Measurements from ENCODE around the gene SPOCK2. TPM values are rescaled to one million over a fixed set of nuclear protein-coding genes. Genes with fewer than 3 reads are reported as not detected.

Gene SPOCK2
- total and polyA plus RNA-seq, 2 donors (not counting 3 experiments of a cell fraction or from before 2014, with no cell fraction given): 0.40 to 1.1 TPM

DNA sequence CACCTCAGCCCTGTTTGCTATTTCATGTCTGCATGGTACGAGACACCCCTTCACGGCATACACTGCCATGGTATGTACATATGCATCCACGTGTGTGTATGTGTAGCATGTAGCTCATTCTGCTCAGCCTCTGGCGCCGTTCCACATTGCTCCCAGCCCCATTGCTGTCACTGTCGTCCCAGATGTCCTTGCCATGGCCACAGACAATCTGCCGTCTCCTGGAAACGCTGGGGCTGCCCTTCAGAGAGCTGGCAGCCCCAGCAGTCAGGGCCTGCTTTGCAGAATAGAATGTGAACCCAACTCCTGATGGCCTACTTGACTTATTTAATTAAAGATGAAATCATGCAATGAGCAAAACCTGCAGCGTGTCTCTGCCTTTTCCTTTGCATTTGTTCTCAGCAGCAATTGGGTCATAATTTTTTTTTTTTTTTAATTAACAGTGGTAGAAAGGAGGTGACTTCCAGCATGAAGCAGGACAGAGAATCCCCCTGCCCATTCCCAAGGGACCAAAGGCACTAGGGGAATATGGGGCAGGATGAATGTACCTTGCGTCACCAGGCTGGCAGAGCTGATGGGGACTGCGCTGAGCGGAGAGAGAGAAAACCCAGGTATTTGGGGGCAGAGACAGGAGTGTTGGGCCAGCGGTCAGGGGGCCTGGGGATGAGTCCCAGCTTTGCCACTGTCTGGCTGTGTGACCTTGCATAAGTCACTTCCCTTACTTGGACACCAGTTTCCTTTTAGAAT lies 75.0 kb downstream of the SPOCK2 start:
- Histone ChIP-seq H3K9me3 (replicated peaks; ENCODE audit: control insufficient read depth, insufficient read depth, low read length) (no peaks in the 10 kb centered on the region), H3K36me3 (ENCODE audit: control insufficient read depth in 2 of 2, extremely low read depth in 1 of 2, insufficient read depth in 2 of 2, low read length in 2 of 2) (no peaks in the 10 kb centered on the region), H3K4me3 (replicated peaks in 1 of 3; ENCODE audit: insufficient read depth in 1 of 3, low read depth in 1 of 3, low read length in 3 of 3) (no peak overlapping the region), H4K20me1 (replicated peaks; ENCODE audit: control insufficient read depth, extremely low read depth, insufficient read depth, low read length) (no peaks in the 10 kb centered on the region), H3K79me2 (ENCODE audit: control insufficient read depth, insufficient read depth, low read length) (no peaks in the 10 kb centered on the region), H3K9ac (replicated peaks; ENCODE audit: extremely low read depth, insufficient read depth, low read length) (no peak overlapping the region), H3K27me3 (ENCODE audit: control insufficient read depth in 2 of 2, insufficient read depth in 2 of 2, low read length in 2 of 2) (peaks cover 0 to 7% of the 10 kb centered on the region in 2 experiments), H3K4me1 (ENCODE audit: control insufficient read depth, extremely low read depth, insufficient read depth, low read length) (peaks cover 17% of the 10 kb centered on the region), H2AFZ (ENCODE audit: low read depth, low read length) (no peak overlapping the region), H3K4me2 (ENCODE audit: insufficient read depth, low read length) (no peak overlapping the region), H3K9me1 (replicated peaks; ENCODE audit: control insufficient read depth, extremely low read depth, insufficient read depth, low read length) (no peaks in the 10 kb centered on the region), H3K27ac (ENCODE audit: insufficient read depth, low read depth, low read length) (no peak overlapping the region)
- ChIA-PET CTCF (interaction anchor here (0.7 to 1.7 kb wide), 3 partner anchors 19 to 57 kb away, joined by 3 to 8 read pairs (median 3); no protein-coding TSS in a partner anchor), POLR2A (no interaction called here)
- no TSS peak for BruUV-seq (replicated peaks)
- dilution Hi-C loops (cut with MboI; ENCODE audit: extremely low pct_ligation_motif_present, low sequenced_read_pairs) (no loop called here), intact Hi-C loops (cut with micrococcal nuclease) (no loop called here)
- FAIRE-seq (no peak), DNase-seq (ENCODE audit: low read depth, low spot score) (no peak)
- no peak for TF ChIP-seq EZH2 (IDR thresholded peaks at IDR 0.05; ENCODE audit: borderline replicate concordance, low read depth, low read length, severe bottlenecking)
- TF ChIP-seq POLR2AphosphoS5 (IDR thresholded peaks at IDR 0.05; ENCODE audit: insufficient read depth, low read depth, low read length): no peak
- no peak for TF ChIP-seq FOS (IDR thresholded peaks at IDR 0.05; ENCODE audit: borderline replicate concordance, insufficient read depth, low read length)
- no peak for TF ChIP-seq CTCF (IDR thresholded peaks at IDR 0.05; ENCODE audit: extremely low read depth in 1 of 2, insufficient read depth in 1 of 2, low read depth in 1 of 2, low read length in 2 of 2)
- no peak for TF ChIP-seq POLR2A (IDR thresholded peaks at IDR 0.05; ENCODE audit: low read depth, low read length)
- TF ChIP-seq, protein P1, sequence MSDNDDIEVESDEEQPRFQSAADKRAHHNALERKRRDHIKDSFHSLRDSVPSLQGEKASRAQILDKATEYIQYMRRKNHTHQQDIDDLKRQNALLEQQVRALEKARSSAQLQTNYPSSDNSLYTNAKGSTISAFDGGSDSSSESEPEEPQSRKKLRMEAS (IDR thresholded peaks at IDR 0.05; ENCODE audit: insufficient read depth, insufficient read length): no peak
- TF ChIP-seq GATA2 (IDR thresholded peaks at IDR 0.05; ENCODE audit: insufficient read depth, insufficient read length, low read depth, low read length): no peak
- TF ChIP-seq MYC (IDR thresholded peaks at IDR 0.05; ENCODE audit: low read depth, low read length): no peak
- no peak for TF ChIP-seq JUN (IDR thresholded peaks at IDR 0.05; ENCODE audit: borderline replicate concordance, insufficient read depth, insufficient read length, low read depth)
